ENCODE results near the gene ETV3L.

GRCh38 chr1:157105988-157106812, 6.6 kb upstream of the ETV3L start:
- TF ChIP-seq CTCF (IDR thresholded peaks at IDR 0.05) (no peak), POLR2A (IDR thresholded peaks at IDR 0.05) (no peak)

Data from Peyer's patch (tissue), 4 donors.